Omental fat pad (tissue), 4 donors: Measurements from ENCODE around the gene NUDT16L1. TPM values are rescaled to one million over a fixed set of nuclear protein-coding genes. Genes with fewer than 3 reads are reported as not detected.
"Not testable (repeated sequence)": the region's sequence is repeated elsewhere in the genome, so short reads cannot be mapped to it uniquely, and the experiment has no call there.

ENCODE experiments used
- ATAC-seq: fragments of 150-250 bp; one replicate; pipeline ENCODE4 v1.9.1; 2016; ENCODE audit warnings: mild to moderate bottlenecking, moderate library complexity; ENCODE audit not compliant: low FRiP score
- DNase-seq: peaks from one replicate; pipeline ENCODE4 v3.0.0-alpha.2; 2019; ENCODE audit warnings: low spot score
- CTCF ChIP-seq, 3 donors: fragments of 450-650 bp; IDR thresholded peaks; one replicate each; pipeline ENCODE4 v1.5.1; 2016 to 2017; ENCODE audit warnings: antibody characterized with exemption in 3 of 3, mild to moderate bottlenecking in 3 of 3, moderate library complexity in 2 of 3
- total RNA-seq, 4 donors: library from RNA; depleted of rRNA; stranded (reverse); fragments of >200 nt; gene quantifications; one replicate each; pipeline ENCODE4 v1.1.0, GENCODE V29; 2016

Gene NUDT16L1
- 10 to 100 TPM; 12.4 to 26.8 (median 20.9) TPM for total RNA-seq

- TF ChIP-seq CTCF (IDR thresholded peaks at IDR 0.05): no peak
- peak; percentile 88 for ATAC-seq
- peak; percentile 82 for DNase-seq
These were observed at the start of gene NUDT16L1 for GRCh38 chr16:4693296-4693955. Gene NUDT16L1 (plus strand): TSS chr16:4693562. CDS start chr16:4693727, 165 bp downstream.

- ATAC-seq: peak; percentile 26
- TF ChIP-seq CTCF (IDR thresholded peaks at IDR 0.05): no peak
- DNase-seq: no peak
These were observed 46.4 kb upstream of the NUDT16L1 start for GRCh38 chr16:4646773-4647643.

GRCh38 chr16:4647644-4647980 is 45.8 kb upstream of the NUDT16L1 start:
- no peak for TF ChIP-seq CTCF (IDR thresholded peaks at IDR 0.05)
- DNase-seq (no peak), ATAC-seq (no peak)

- DNase-seq: no peak
- no peak for TF ChIP-seq CTCF (IDR thresholded peaks at IDR 0.05)
- no peak for ATAC-seq
These were observed 44.4 kb upstream of the NUDT16L1 start for GRCh38 chr16:4648917-4649316.

GRCh38 chr16:4649744-4650442 is 43.5 kb upstream of the NUDT16L1 start:
- TF ChIP-seq CTCF (IDR thresholded peaks at IDR 0.05): no peak
- no peak for DNase-seq
- no peak for ATAC-seq

GRCh38 chr16:4650443-4651074 is 42.8 kb upstream of the NUDT16L1 start:
- peak; percentile 62 for DNase-seq
- ATAC-seq: not testable (repeated sequence)

GRCh38 chr16:4651827-4652226 is 41.5 kb upstream of the NUDT16L1 start:
- ATAC-seq (no peak), DNase-seq (no peak)
- TF ChIP-seq CTCF (IDR thresholded peaks at IDR 0.05): no peak
